ENCODE measurements around the gene KRT16. TPM values are rescaled to one million over a fixed set of nuclear protein-coding genes. Genes with fewer than 3 reads are reported as not detected.

Gene KRT16
- total and polyA plus RNA-seq, 2 donors (not counting 1 experiment from before 2014, with no cell fraction given): not detected

DNA sequence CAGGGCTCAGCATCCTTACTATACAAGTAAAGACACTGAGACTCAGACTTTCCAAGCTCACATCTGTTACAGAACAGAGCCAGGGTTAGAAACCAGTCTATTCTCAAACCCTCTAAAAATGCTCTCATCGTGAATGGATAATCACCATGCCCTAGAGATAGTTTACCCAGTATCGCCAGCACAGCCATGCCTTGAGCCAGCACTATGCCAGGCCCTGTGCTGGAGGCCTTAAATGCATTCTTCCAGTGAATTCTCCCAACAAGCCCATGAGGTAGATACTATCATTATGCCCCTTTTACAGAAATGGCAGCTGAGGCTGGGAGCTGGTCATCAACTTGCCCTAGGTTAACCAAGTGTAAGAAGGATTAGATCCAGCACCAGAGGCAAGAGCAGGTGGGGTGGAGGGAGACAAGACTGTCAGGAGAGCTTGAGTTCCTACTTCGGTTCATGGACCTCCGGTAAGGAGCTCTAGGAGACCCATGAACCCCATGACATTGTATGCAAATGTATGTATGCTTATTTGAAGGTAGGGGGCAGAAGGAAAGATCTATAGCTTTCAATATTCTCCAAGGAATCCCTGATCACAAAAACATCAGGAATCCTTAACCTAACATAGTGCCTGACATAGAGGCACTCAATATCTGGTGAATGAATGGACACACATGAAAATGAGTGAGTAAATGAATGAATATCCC is 31.1 kb downstream of the KRT16 start:
- Histone ChIP-seq H2AFZ (ENCODE audit: insufficient read depth, low read depth, low read length, poor library complexity, severe bottlenecking) (no peak overlapping the region), H3K36me3 (replicated peaks in 1 of 2; ENCODE audit: control extremely low read depth in 1 of 2, control insufficient read depth in 1 of 2, extremely low read depth in 1 of 2, insufficient read depth in 2 of 2, low read length in 1 of 2) (no peaks in the 10 kb centered on the region), H3K9ac (ENCODE audit: low read length) (no peak overlapping the region), H3K4me1 (ENCODE audit: control insufficient read depth in 2 of 2, insufficient read depth in 2 of 2, low read length in 2 of 2) (no peaks in the 10 kb centered on the region), H3K9me3 (ENCODE audit: control extremely low read depth in 1 of 3, control insufficient read depth in 2 of 3, insufficient read depth in 1 of 3, low read length in 2 of 3) (peaks cover 0 to 10% (median 0%) of the 10 kb centered on the region in 3 donors), H4K20me1 (ENCODE audit: control insufficient read depth, insufficient read depth, low read length, poor library complexity, severe bottlenecking) (no peaks in the 10 kb centered on the region), H3K4me2 (replicated peaks; ENCODE audit: low read depth, low read length, poor library complexity, severe bottlenecking) (no peak overlapping the region), H3K27ac (ENCODE audit: low read length in 2 of 2) (no peak overlapping the region), H3K27me3 (replicated peaks in 1 of 4; ENCODE audit: control extremely low read depth in 1 of 4, control insufficient read depth in 3 of 4, insufficient read depth in 4 of 4, low read length in 3 of 4) (peaks cover 0 to 23% (median 10%) of the 10 kb centered on the region in 4 experiments), H3K4me3 (ENCODE audit: control extremely low read depth in 1 of 5, extremely low read depth in 1 of 5, insufficient read depth in 1 of 5, low read depth in 2 of 5, low read length in 4 of 5) (no peak overlapping the region), H3K79me2 (ENCODE audit: control insufficient read depth, insufficient read depth, low read length) (no peaks in the 10 kb centered on the region)
- ATAC-seq (ENCODE audit: low read depth): no peak
- intact Hi-C loops (cut with micrococcal nuclease): no loop called here
- H3K27ac Mint-ChIP-seq: no peak overlapping the region
- no peak for TF ChIP-seq EZH2 (IDR thresholded peaks at IDR 0.05; ENCODE audit: borderline replicate concordance, insufficient read depth, low read depth, low read length, poor library complexity, severe bottlenecking)
- TF ChIP-seq, protein P1, sequence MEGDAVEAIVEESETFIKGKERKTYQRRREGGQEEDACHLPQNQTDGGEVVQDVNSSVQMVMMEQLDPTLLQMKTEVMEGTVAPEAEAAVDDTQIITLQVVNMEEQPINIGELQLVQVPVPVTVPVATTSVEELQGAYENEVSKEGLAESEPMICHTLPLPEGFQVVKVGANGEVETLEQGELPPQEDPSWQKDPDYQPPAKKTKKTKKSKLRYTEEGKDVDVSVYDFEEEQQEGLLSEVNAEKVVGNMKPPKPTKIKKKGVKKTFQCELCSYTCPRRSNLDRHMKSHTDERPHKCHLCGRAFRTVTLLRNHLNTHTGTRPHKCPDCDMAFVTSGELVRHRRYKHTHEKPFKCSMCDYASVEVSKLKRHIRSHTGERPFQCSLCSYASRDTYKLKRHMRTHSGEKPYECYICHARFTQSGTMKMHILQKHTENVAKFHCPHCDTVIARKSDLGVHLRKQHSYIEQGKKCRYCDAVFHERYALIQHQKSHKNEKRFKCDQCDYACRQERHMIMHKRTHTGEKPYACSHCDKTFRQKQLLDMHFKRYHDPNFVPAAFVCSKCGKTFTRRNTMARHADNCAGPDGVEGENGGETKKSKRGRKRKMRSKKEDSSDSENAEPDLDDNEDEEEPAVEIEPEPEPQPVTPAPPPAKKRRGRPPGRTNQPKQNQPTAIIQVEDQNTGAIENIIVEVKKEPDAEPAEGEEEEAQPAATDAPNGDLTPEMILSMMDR (IDR thresholded peaks at IDR 0.05): no peak
- H3K4me3 Mint-ChIP-seq: no peak overlapping the region
- H3K27me3 Mint-ChIP-seq: peaks cover 50% of the 10 kb centered on the region
- H3K4me1 Mint-ChIP-seq: no peaks in the 10 kb centered on the region
- 92% methylated on average over 3 of the region's 4 CpGs for WGBS (ENCODE audit: insufficient coverage)
- H3K9me3 Mint-ChIP-seq (ENCODE audit: insufficient read depth): no peaks in the 10 kb centered on the region
- DNase-seq: no peak
- POLR2A ChIA-PET: no interaction called here
- CTCF ChIA-PET: interaction anchor here (1.8 kb wide), 1 partner anchor 67 kb away, joined by 5 read pairs; no protein-coding TSS in a partner anchor

DNA sequence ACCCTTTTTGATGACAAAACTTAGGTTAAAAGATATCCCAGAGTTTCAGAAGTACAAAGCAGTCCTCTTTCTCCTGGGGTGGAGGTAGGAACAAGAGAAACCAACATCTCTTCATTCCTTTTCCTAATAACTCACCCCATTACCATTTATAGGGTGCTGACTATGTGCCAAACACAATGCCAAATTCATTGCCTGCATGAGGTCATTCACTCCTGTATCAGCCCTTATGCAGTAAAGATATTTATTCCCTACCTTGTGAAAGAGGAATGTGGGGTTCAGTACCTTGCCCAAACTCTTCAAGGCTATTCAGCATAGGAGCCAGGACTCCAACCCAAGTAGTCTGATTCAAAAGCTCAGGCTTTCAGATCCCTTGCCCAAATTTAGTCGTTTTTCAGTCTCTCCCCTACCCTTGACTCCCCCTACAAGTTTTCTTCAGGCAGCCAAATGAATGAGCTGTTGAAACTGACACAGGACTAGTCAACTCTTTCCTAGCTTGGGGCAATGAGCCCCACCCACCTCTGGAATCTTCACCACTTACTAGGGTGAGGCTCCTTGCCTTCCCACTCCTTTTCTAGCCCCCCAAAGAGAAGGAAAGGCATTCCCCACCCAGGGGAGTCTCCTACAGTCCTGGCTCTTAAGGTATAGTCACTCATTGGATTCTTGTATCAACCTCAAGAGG is 31.7 kb downstream of the KRT16 start:
- no peak overlapping the region for H3K4me3 ChIP-seq (ENCODE audit: control extremely low read depth in 1 of 5, extremely low read depth in 1 of 5, insufficient read depth in 1 of 5, low read depth in 2 of 5, low read length in 4 of 5)
- no peaks in the 10 kb centered on the region for H3K4me1 Mint-ChIP-seq
- ChIA-PET POLR2A (no interaction called here), CTCF (interaction anchor here (1.8 kb wide), 1 partner anchor 68 kb away, joined by 5 read pairs; no protein-coding TSS in a partner anchor)
- no peak overlapping the region for H3K4me2 ChIP-seq (replicated peaks; ENCODE audit: low read depth, low read length, poor library complexity, severe bottlenecking)
- no peak overlapping the region for H3K27ac Mint-ChIP-seq
- H3K9ac ChIP-seq (ENCODE audit: low read length): no peak overlapping the region
- intact Hi-C loops (cut with micrococcal nuclease): no loop called here
- 58% methylated on average over 1 of the region's 1 CpG for WGBS (ENCODE audit: insufficient coverage)
- peaks cover 0 to 10% (median 0%) of the 10 kb centered on the region in 3 donors for H3K9me3 ChIP-seq (ENCODE audit: control extremely low read depth in 1 of 3, control insufficient read depth in 2 of 3, insufficient read depth in 1 of 3, low read length in 2 of 3)
- no peak overlapping the region for H3K27ac ChIP-seq (ENCODE audit: low read length in 2 of 2)
- H3K27me3 Mint-ChIP-seq: peaks cover 55% of the 10 kb centered on the region
- DNase-seq: no peak
- H4K20me1 ChIP-seq (ENCODE audit: control insufficient read depth, insufficient read depth, low read length, poor library complexity, severe bottlenecking): no peaks in the 10 kb centered on the region
- H3K79me2 ChIP-seq (ENCODE audit: control insufficient read depth, insufficient read depth, low read length): no peaks in the 10 kb centered on the region
- no peak overlapping the region for H2AFZ ChIP-seq (ENCODE audit: insufficient read depth, low read depth, low read length, poor library complexity, severe bottlenecking)
- no peaks in the 10 kb centered on the region for H3K36me3 ChIP-seq (replicated peaks in 1 of 2; ENCODE audit: control extremely low read depth in 1 of 2, control insufficient read depth in 1 of 2, extremely low read depth in 1 of 2, insufficient read depth in 2 of 2, low read length in 1 of 2)
- H3K4me3 Mint-ChIP-seq: no peak overlapping the region
- peaks cover 0 to 23% (median 10%) of the 10 kb centered on the region in 4 experiments for H3K27me3 ChIP-seq (replicated peaks in 1 of 4; ENCODE audit: control extremely low read depth in 1 of 4, control insufficient read depth in 3 of 4, insufficient read depth in 4 of 4, low read length in 3 of 4)
- H3K4me1 ChIP-seq (ENCODE audit: control insufficient read depth in 2 of 2, insufficient read depth in 2 of 2, low read length in 2 of 2): no peaks in the 10 kb centered on the region
- no peaks in the 10 kb centered on the region for H3K9me3 Mint-ChIP-seq (ENCODE audit: insufficient read depth)
- ATAC-seq (ENCODE audit: low read depth): no peak
- TF ChIP-seq, protein P1 (IDR thresholded peaks at IDR 0.05): no peak
- TF ChIP-seq EZH2 (IDR thresholded peaks at IDR 0.05; ENCODE audit: borderline replicate concordance, insufficient read depth, low read depth, low read length, poor library complexity, severe bottlenecking): no peak

Data from B cell (primary cell).